ENCODE measurements around the gene PUS10.
"Not testable (repeated sequence)": the region's sequence is repeated elsewhere in the genome, so short reads cannot be mapped to it uniquely, and the experiment has no call there.

PUS10 gene

GRCh38 chr2:61017556-61018317, at the start of gene PUS10, which contains the start of gene PEX13:
TSS of gene PUS10 (minus strand) at chr2:61018255. CDS start at chr2:61011890, 6,365 bp downstream.
TSS of gene PEX13 (plus strand) at chr2:61017720. CDS start at chr2:61017760, 40 bp downstream.
- no peak for FAIRE-seq

GRCh38 chr2:61065714-61066709, 48.0 kb upstream of the PUS10 start, which contains the start of gene SANBR:
TSS of gene SANBR (plus strand) at chr2:61065871. CDS start at chr2:61070351, 4,480 bp downstream.
- no peak for FAIRE-seq

- no peak for FAIRE-seq
Measured at GRCh38 chr2:61059382-61059781, 41.3 kb upstream of the PUS10 start.

GRCh38 chr2:61057562-61057961, 39.5 kb upstream of the PUS10 start:
- FAIRE-seq: no peak

GRCh38 chr2:61055557-61055956, 37.5 kb upstream of the PUS10 start:
- FAIRE-seq: no peak

- FAIRE-seq: no peak
Measured at GRCh38 chr2:61045999-61046398, 27.9 kb upstream of the PUS10 start.

GRCh38 chr2:61045226-61045625, 27.2 kb upstream of the PUS10 start:
- no peak for FAIRE-seq

- FAIRE-seq: no peak
Measured at GRCh38 chr2:61044636-61045035, 26.6 kb upstream of the PUS10 start.

GRCh38 chr2:61042807-61043206, 24.8 kb upstream of the PUS10 start:
- FAIRE-seq: no peak

- not testable (repeated sequence) for FAIRE-seq
Measured at GRCh38 chr2:61036643-61037042, 18.6 kb upstream of the PUS10 start.

GRCh38 chr2:61034592-61034991, 16.5 kb upstream of the PUS10 start:
- FAIRE-seq: not testable (repeated sequence)

GRCh38 chr2:61029533-61029932, 11.5 kb upstream of the PUS10 start:
- no peak for FAIRE-seq

GRCh38 chr2:61023670-61024069, 5.6 kb upstream of the PUS10 start:
- FAIRE-seq: no peak

- no peak for FAIRE-seq
Measured at GRCh38 chr2:61021228-61021660, 3.2 kb upstream of the PUS10 start.

- no peak for FAIRE-seq
Measured at GRCh38 chr2:61018798-61019197, 743 bp upstream of the PUS10 start.

- no peak for FAIRE-seq
Measured at GRCh38 chr2:61018318-61018755, 282 bp upstream of the PUS10 start.

GRCh38 chr2:61017003-61017555, 976 bp downstream of the PUS10 start:
- FAIRE-seq: no peak

GRCh38 chr2:61016392-61017002, 1.6 kb downstream of the PUS10 start:
- no peak for FAIRE-seq

GRCh38 chr2:61015976-61016375, 2.1 kb downstream of the PUS10 start:
- FAIRE-seq: no peak

- FAIRE-seq: no peak
Measured at GRCh38 chr2:61014763-61015162, 3.3 kb downstream of the PUS10 start.

GRCh38 chr2:61013382-61013781, 4.7 kb downstream of the PUS10 start:
- no peak for FAIRE-seq

- not testable (repeated sequence) for FAIRE-seq
Measured at GRCh38 chr2:61012303-61012702, 5.8 kb downstream of the PUS10 start.

- FAIRE-seq: no peak
Measured at GRCh38 chr2:61011678-61012077, 6.4 kb downstream of the PUS10 start.

All from A204.1 (cell line).